CD14-positive monocyte (primary cell): ENCODE measurements around the gene GTF2A1L. TPM values are rescaled to one million over a fixed set of nuclear protein-coding genes. Genes with fewer than 3 reads are reported as not detected.
"Not testable (repeated sequence)": the region's sequence is repeated elsewhere in the genome, so short reads cannot be mapped to it uniquely, and the experiment has no call there.

ENCODE experiments used
- DNase-seq, 3 donors: peaks; one replicate each; pipeline ENCODE4 v3.0.0-alpha.2; 2011 to 2022
- H2AFZ ChIP-seq: 2 replicates; pipeline ENCODE4 v1.6.0; 2012; ENCODE audit warnings: mild to moderate bottlenecking, low read depth, low read length, inconsistent platforms; ENCODE audit not compliant: insufficient read depth, poor library complexity, severe bottlenecking
- H3K27ac ChIP-seq, 2 donors: 1 replicate in 1 of 2; 2 replicates in 1 of 2; pipeline ENCODE4 v1.5.1; 2012 to 2013; ENCODE audit warnings: low read length in 2 of 2, control low read depth in 1 of 2, inconsistent platforms in 1 of 2, low read depth in 1 of 2, mild to moderate bottlenecking in 1 of 2
- H3K27me3 ChIP-seq, 2 donors: one replicate each; pipeline versions ENCODE4 v1.6.0 to v1.6.1; 2011 to 2013; ENCODE audit warnings: low read length in 2 of 2; ENCODE audit not compliant: control insufficient read depth in 2 of 2, insufficient read depth in 2 of 2
- H3K36me3 ChIP-seq, 2 donors: replicated peaks in 1 of 2; 1 replicate in 1 of 2; 2 replicates in 1 of 2; pipeline versions ENCODE4 v1.5.1 to v1.6.1; 2012 to 2013; ENCODE audit warnings: low read length in 2 of 2, control low read depth in 1 of 2, inconsistent platforms in 1 of 2, mild to moderate bottlenecking in 1 of 2; ENCODE audit not compliant: insufficient read depth in 2 of 2, control insufficient read depth in 1 of 2
- H3K4me1 ChIP-seq, 2 donors: 1 replicate in 1 of 2; 2 replicates in 1 of 2; pipeline versions ENCODE4 v1.5.1 to v1.6.1; 2012 to 2013; ENCODE audit warnings: low read length in 2 of 2, control low read depth in 1 of 2, inconsistent platforms in 1 of 2, mild to moderate bottlenecking in 1 of 2, moderate library complexity in 1 of 2; ENCODE audit not compliant: insufficient read depth in 2 of 2, control insufficient read depth in 1 of 2
- H3K4me2 ChIP-seq: replicated peaks from 2 replicates; pipeline ENCODE3; 2012; ENCODE audit warnings: low read length, moderate library complexity, mild to moderate bottlenecking; ENCODE audit not compliant: poor library complexity, severe bottlenecking; ENCODE audit errors: extremely low read depth
- H3K4me3 ChIP-seq, 3 experiments: fragments of 200-600 bp in 1 of 3; sonication (generic) in 1 of 3; replicated peaks in 1 of 3; 1 replicate in 2 of 3; 2 replicates in 1 of 3; pipeline ENCODE4 v1.5.1; 2011 to 2013; ENCODE audit warnings: low read length in 3 of 3, mild to moderate bottlenecking in 3 of 3, control low read depth in 2 of 3, low read depth in 2 of 3, inconsistent platforms in 1 of 3, moderate library complexity in 1 of 3
- H3K79me2 ChIP-seq: 2 replicates; pipeline ENCODE4 v1.6.0; 2012; ENCODE audit warnings: mild to moderate bottlenecking, control low read depth, inconsistent platforms, low read length, moderate library complexity; ENCODE audit not compliant: insufficient read depth
- H3K9ac ChIP-seq: 2 replicates; pipeline ENCODE4 v1.6.0; 2017; ENCODE audit warnings: low read length, mild to moderate bottlenecking; ENCODE audit not compliant: insufficient read depth, poor library complexity, severe bottlenecking
- H3K9me3 ChIP-seq, 2 donors: replicated peaks in 1 of 2; 1 replicate in 1 of 2; 2 replicates in 1 of 2; pipeline versions ENCODE4 v1.5.1 to v1.6.1; 2012 to 2013; ENCODE audit warnings: low read length in 2 of 2, control low read depth in 1 of 2; ENCODE audit not compliant: control insufficient read depth in 1 of 2, insufficient read depth in 1 of 2
- H4K20me1 ChIP-seq: 2 replicates; pipeline ENCODE4 v1.6.0; 2012; ENCODE audit warnings: mild to moderate bottlenecking, low read length, control low read depth, moderate library complexity; ENCODE audit not compliant: insufficient read depth
- H3K27ac Mint-ChIP-seq, 7 donors: one replicate each; pipeline ENCODE4 v1.8.0; 2020; ENCODE audit warnings: mild to moderate bottlenecking in 7 of 7, mixed read lengths in 7 of 7, moderate library complexity in 6 of 7, inconsistent platforms in 2 of 7
- H3K27me3 Mint-ChIP-seq, 3 donors: one replicate each; pipeline ENCODE4 v1.8.0; 2021 to 2022; ENCODE audit warnings: low read depth in 3 of 3, mild to moderate bottlenecking in 3 of 3, mixed read lengths in 3 of 3, moderate library complexity in 3 of 3, inconsistent platforms in 1 of 3
- H3K36me3 Mint-ChIP-seq, 2 donors: one replicate each; pipeline ENCODE4 v1.8.0; 2020; ENCODE audit warnings: mixed read lengths in 2 of 2, inconsistent platforms in 1 of 2, mild to moderate bottlenecking in 1 of 2
- H3K4me1 Mint-ChIP-seq: one replicate; pipeline ENCODE4 v1.8.0; 2020; ENCODE audit warnings: mild to moderate bottlenecking, mixed read lengths
- H3K4me3 Mint-ChIP-seq, 2 donors: one replicate each; pipeline ENCODE4 v1.8.0; 2020; ENCODE audit warnings: mild to moderate bottlenecking in 2 of 2, mixed read lengths in 2 of 2, moderate library complexity in 1 of 2
- H3K9me3 Mint-ChIP-seq, 7 donors: one replicate each; pipeline ENCODE4 v1.8.0; 2020 to 2022; ENCODE audit warnings: mixed read lengths in 7 of 7, mild to moderate bottlenecking in 6 of 7, moderate library complexity in 6 of 7, inconsistent platforms in 2 of 7
- CTCF ChIP-seq: fragments of 200-600 bp; IDR thresholded peaks from one replicate; pipeline ENCODE4 v1.8.0; 2022; ENCODE audit warnings: antibody characterized with exemption, mild to moderate bottlenecking
- WGBS: methylation state at CpG from one replicate; pipeline ENCODE4 v1.1.5; 2013; ENCODE audit warnings: missing lambda C conversion rate; ENCODE audit not compliant: insufficient coverage; 5-methylcytosine and 5-hydroxymethylcytosine counted together
- intact Hi-C, 2 donors: fragments of 100-400 bp; cut with micrococcal nuclease; formaldehyde crosslinking; loops; one replicate each; pipeline versions ENCODE4 v1.15.0 to v1.15.1; 2023
- polyA plus RNA-seq, 3 donors: library from polyadenylated mRNA; depleted of rRNA in 1 of 3; unstranded in 2 of 3; stranded (reverse) in 1 of 3; fragments of 300-500 nt in 2 of 3; fragments of >200 nt in 1 of 3; fragmentation: Illumina TruSeq in 2 of 3; gene quantifications; 1 replicate in 2 of 3; 2 replicates in 1 of 3; pipeline ENCODE4 v1.2.3, GENCODE V29; 2012 to 2021

GTF2A1L gene
- polyA plus RNA-seq, 3 donors = not detected

DNA sequence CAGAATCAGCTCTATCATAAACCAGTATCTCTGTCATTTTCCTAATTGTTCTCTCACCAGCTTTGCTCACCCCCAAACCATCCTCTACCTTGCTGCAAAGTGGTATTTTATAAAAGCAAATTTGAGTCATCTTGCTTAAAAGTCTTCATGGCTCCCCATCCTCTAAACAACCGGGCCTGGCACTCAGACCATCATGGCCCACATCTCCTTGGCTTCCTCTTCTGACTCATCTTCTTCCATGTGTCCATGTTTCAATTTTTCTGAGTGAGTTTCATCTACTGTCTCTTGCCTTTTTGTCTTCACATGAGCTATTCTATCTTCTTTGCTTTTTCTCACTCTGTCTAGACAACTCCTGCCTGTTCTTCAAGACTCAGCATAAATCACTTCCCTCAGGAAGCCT, 79.2 kb downstream of the GTF2A1L start:
- Histone ChIP-seq H3K27me3 (no peaks in the 10 kb centered on the region), H3K36me3 (no peaks in the 10 kb centered on the region), H4K20me1 (no peaks in the 10 kb centered on the region), H3K4me2 (no peak overlapping the region), H3K9ac (no peak overlapping the region), H3K9me3 (no peaks in the 10 kb centered on the region), H2AFZ (no peak overlapping the region), H3K4me1 (no peaks in the 10 kb centered on the region), H3K4me3 (no peak overlapping the region), H3K27ac (no peak overlapping the region), H3K79me2 (no peaks in the 10 kb centered on the region)
- H3K27ac Mint-ChIP-seq = no peak overlapping the region
- H3K9me3 Mint-ChIP-seq = no peaks in the 10 kb centered on the region
- intact Hi-C loops = no loop called here
- WGBS = 78% methylated on average over 1 of the region's 1 CpG
- H3K4me1 Mint-ChIP-seq = no peaks in the 10 kb centered on the region
- peaks cover 0 to 5% (median 0%) of the 10 kb centered on the region in 3 donors for H3K27me3 Mint-ChIP-seq
- TF ChIP-seq CTCF = no peak
- H3K36me3 Mint-ChIP-seq = no peaks in the 10 kb centered on the region
- no peak overlapping the region for H3K4me3 Mint-ChIP-seq
- DNase-seq = no peak

- TF ChIP-seq CTCF = no peak
- H3K4me1 ChIP-seq = no peaks in the 10 kb centered on the region
- H3K9ac ChIP-seq = no peak overlapping the region
- 100% methylated on average over 1 of the region's 2 CpGs for WGBS
- H3K36me3 ChIP-seq = no peaks in the 10 kb centered on the region
- intact Hi-C loops = no loop called here
- no peaks in the 10 kb centered on the region for H3K36me3 Mint-ChIP-seq
- no peaks in the 10 kb centered on the region for H4K20me1 ChIP-seq
- DNase-seq = no peak
- H3K9me3 ChIP-seq = no peaks in the 10 kb centered on the region
- no peaks in the 10 kb centered on the region for H3K4me1 Mint-ChIP-seq
- H3K4me2 ChIP-seq = no peak overlapping the region
- H3K4me3 ChIP-seq = no peak overlapping the region
- H3K27me3 Mint-ChIP-seq = peaks cover 0 to 5% (median 0%) of the 10 kb centered on the region in 3 donors
- no peak overlapping the region for H3K27ac ChIP-seq
- H3K27me3 ChIP-seq = no peaks in the 10 kb centered on the region
- H3K4me3 Mint-ChIP-seq = no peak overlapping the region
- peaks cover 0 to 4% (median 0%) of the 10 kb centered on the region in 7 donors for H3K9me3 Mint-ChIP-seq
- no peak overlapping the region for H3K27ac Mint-ChIP-seq
- no peak overlapping the region for H2AFZ ChIP-seq
- H3K79me2 ChIP-seq = no peaks in the 10 kb centered on the region
These were observed 81.8 kb downstream of the GTF2A1L start for GRCh38 chr2:48699348-48699930.

GRCh38 chr2:48703621-48704020, 86.0 kb downstream of the GTF2A1L start:
- H3K9ac ChIP-seq, H3K4me3 Mint-ChIP-seq, H3K4me3 ChIP-seq, H3K27ac ChIP-seq, H3K27me3 Mint-ChIP-seq, H4K20me1 ChIP-seq, H3K27ac Mint-ChIP-seq, H3K4me1 Mint-ChIP-seq, H3K36me3 ChIP-seq, H3K27me3 ChIP-seq, H3K36me3 Mint-ChIP-seq, H2AFZ ChIP-seq, intact Hi-C loops, H3K4me1 ChIP-seq, H3K4me2 ChIP-seq, DNase-seq, H3K79me2 ChIP-seq, H3K9me3 ChIP-seq: not testable (repeated sequence)
- H3K9me3 Mint-ChIP-seq = peaks cover 0 to 13% (median 2%) of the 10 kb centered on the region in 7 donors
- WGBS = no CpG with 5 or more reads among the region's 6 CpGs
